H9 (cell line): ENCODE measurements around the gene RBM42. TPM values are rescaled to one million over a fixed set of nuclear protein-coding genes. Genes with fewer than 3 reads are reported as not detected.

Experiments
- DNase-seq: peaks from one replicate; pipeline ENCODE4 v3.0.0-alpha.2; 2017
- H2AFZ ChIP-seq: one replicate; pipeline ENCODE4 v1.6.1; 2013; ENCODE audit warnings: mild to moderate bottlenecking, low read length, control low read depth, moderate library complexity
- H2AK5ac ChIP-seq: 2 replicates; pipeline ENCODE4 v1.6.1; 2013; ENCODE audit warnings: low read length, control low read depth, mixed read lengths; ENCODE audit not compliant: insufficient read length
- H2BK120ac ChIP-seq: one replicate; pipeline ENCODE4 v1.6.1; 2013; ENCODE audit warnings: low read depth, mild to moderate bottlenecking, low read length, control low read depth, inconsistent platforms; ENCODE audit not compliant: poor library complexity, severe bottlenecking
- H2BK12ac ChIP-seq: 2 replicates; pipeline ENCODE4 v1.6.1; 2013; ENCODE audit warnings: low read length, control low read depth, mixed read lengths, low read depth; ENCODE audit not compliant: insufficient read length
- H2BK15ac ChIP-seq: 2 replicates; pipeline ENCODE4 v1.6.1; 2013; ENCODE audit warnings: low read depth, low read length, control low read depth
- H2BK20ac ChIP-seq: one replicate; pipeline ENCODE4 v1.6.1; 2013; ENCODE audit warnings: low read depth, mild to moderate bottlenecking, low read length, control low read depth, inconsistent platforms; ENCODE audit not compliant: poor library complexity, severe bottlenecking
- H2BK5ac ChIP-seq: 2 replicates; pipeline ENCODE4 v1.6.1; 2013; ENCODE audit warnings: low read length, control low read depth, mixed read lengths; ENCODE audit not compliant: insufficient read length
- H3K14ac ChIP-seq: 2 replicates; pipeline ENCODE4 v1.6.1; 2013; ENCODE audit warnings: low read length, control low read depth; ENCODE audit not compliant: insufficient read depth
- H3K18ac ChIP-seq: 2 replicates; pipeline ENCODE4 v1.6.1; 2013; ENCODE audit warnings: low read depth, mild to moderate bottlenecking, mixed read lengths, low read length, control low read depth; ENCODE audit not compliant: insufficient read length
- H3K23ac ChIP-seq: 2 replicates; pipeline ENCODE4 v1.6.1; 2013; ENCODE audit warnings: low read length, control low read depth, mixed read lengths, low read depth; ENCODE audit not compliant: insufficient read length
- H3K23me2 ChIP-seq: 2 replicates; pipeline ENCODE4 v1.6.1; 2013; ENCODE audit warnings: low read depth, mild to moderate bottlenecking, mixed read lengths, low read length, control low read depth; ENCODE audit not compliant: insufficient read length, poor library complexity, severe bottlenecking
- H3K27ac ChIP-seq: 2 replicates; pipeline ENCODE4 v1.5.1; 2013; ENCODE audit warnings: low read length, control low read depth, mixed read lengths, low read depth; ENCODE audit not compliant: insufficient read length
- H3K27me3 ChIP-seq: 2 replicates; pipeline ENCODE4 v1.6.1; 2013; ENCODE audit warnings: low read length, control low read depth, inconsistent platforms; ENCODE audit not compliant: insufficient read depth
- H3K4ac ChIP-seq: 2 replicates; pipeline ENCODE4 v1.6.1; 2013; ENCODE audit warnings: low read depth, mild to moderate bottlenecking, control low read depth, inconsistent platforms, low read length, moderate library complexity
- H3K4me1 ChIP-seq: 2 replicates; pipeline ENCODE4 v1.6.1; 2013; ENCODE audit warnings: low read length, control low read depth, inconsistent platforms; ENCODE audit not compliant: insufficient read depth
- H3K4me2 ChIP-seq: 2 replicates; pipeline ENCODE4 v1.6.1; 2013; ENCODE audit warnings: low read length, control low read depth, mixed read lengths; ENCODE audit not compliant: insufficient read length, insufficient read depth
- H3K56ac ChIP-seq: 2 replicates; pipeline ENCODE4 v1.6.1; 2013; ENCODE audit warnings: low read depth, mild to moderate bottlenecking, mixed read lengths, low read length, control low read depth; ENCODE audit not compliant: insufficient read length
- H3K79me1 ChIP-seq: 2 replicates; pipeline ENCODE4 v1.6.1; 2013; ENCODE audit warnings: low read depth, mild to moderate bottlenecking, moderate library complexity, low read length, control low read depth, inconsistent platforms; ENCODE audit not compliant: insufficient read depth, poor library complexity, severe bottlenecking
- H3K79me2 ChIP-seq: 2 replicates; pipeline ENCODE4 v1.6.1; 2013; ENCODE audit warnings: low read length, control low read depth, inconsistent platforms; ENCODE audit not compliant: insufficient read depth
- H3K9ac ChIP-seq: 2 replicates; pipeline ENCODE4 v1.6.1; 2013; ENCODE audit warnings: low read length, control low read depth, mixed read lengths; ENCODE audit not compliant: insufficient read length; ENCODE audit errors: extremely low read depth
- H3K9me3 ChIP-seq: one replicate; pipeline ENCODE4 v1.6.1; 2013; ENCODE audit warnings: low read depth, low read length, inconsistent platforms; ENCODE audit not compliant: control insufficient read depth
- H3T11ph ChIP-seq: one replicate; pipeline ENCODE4 v1.6.1; 2013; ENCODE audit warnings: mild to moderate bottlenecking, low read length, control low read depth, inconsistent platforms
- H4K20me1 ChIP-seq: one replicate; pipeline ENCODE4 v1.6.1; 2013; ENCODE audit not compliant: control insufficient read depth, insufficient read length, insufficient read depth
- H4K5ac ChIP-seq: 2 replicates; pipeline ENCODE4 v1.6.1; 2013; ENCODE audit warnings: low read depth, mild to moderate bottlenecking, mixed read lengths, low read length, control low read depth; ENCODE audit not compliant: insufficient read length
- H4K8ac ChIP-seq: replicated peaks from 2 replicates; pipeline ENCODE4 v1.6.1; 2013; ENCODE audit warnings: low read length, control low read depth, mixed read lengths, low read depth; ENCODE audit not compliant: insufficient read length
- H4K91ac ChIP-seq: 2 replicates; pipeline ENCODE4 v1.6.1; 2013; ENCODE audit warnings: low read depth, mild to moderate bottlenecking, moderate library complexity, mixed read lengths, low read length, control low read depth; ENCODE audit not compliant: insufficient read length
- H3K27ac Mint-ChIP-seq, 3 experiments: 2 replicates in 2 of 3; 3 replicates in 1 of 3; pipeline ENCODE4 v1.8.0; 2020 to 2021; ENCODE audit warnings: mixed read lengths in 3 of 3, mild to moderate bottlenecking in 1 of 3, moderate library complexity in 1 of 3
- H3K27me3 Mint-ChIP-seq: 2 replicates; pipeline ENCODE4 v1.8.0; 2021; ENCODE audit warnings: low read depth, mild to moderate bottlenecking, moderate library complexity, mixed read lengths
- H3K36me3 Mint-ChIP-seq, 3 experiments: 2 replicates in 2 of 3; 3 replicates in 1 of 3; pipeline ENCODE4 v1.8.0; 2020 to 2021; ENCODE audit warnings: low read depth in 3 of 3, mixed read lengths in 3 of 3; ENCODE audit not compliant: insufficient read depth in 1 of 3
- H3K4me1 Mint-ChIP-seq, 2 experiments: 2 replicates each; pipeline ENCODE4 v1.8.0; 2020; ENCODE audit warnings: mixed read lengths in 2 of 2
- H3K4me3 Mint-ChIP-seq, 2 experiments: 2 replicates in 1 of 2; 3 replicates in 1 of 2; pipeline ENCODE4 v1.8.0; 2020 to 2021; ENCODE audit warnings: mild to moderate bottlenecking in 2 of 2, mixed read lengths in 2 of 2, moderate library complexity in 1 of 2
- H3K9me3 Mint-ChIP-seq, 2 experiments: 2 replicates in 1 of 2; 3 replicates in 1 of 2; pipeline ENCODE4 v1.8.0; 2020; ENCODE audit warnings: mild to moderate bottlenecking in 2 of 2, mixed read lengths in 2 of 2, moderate library complexity in 1 of 2
- WGBS: extraction: QIAGEN DNeasy Blood & Tissue Kit; methylation state at CpG from one replicate; pipeline ENCODE4 v1.1.7; 2013; ENCODE audit warnings: missing lambda C conversion rate, low lambda C conversion rate, mixed read lengths; ENCODE audit not compliant: insufficient read length; ENCODE audit errors: extremely low coverage; 5-methylcytosine and 5-hydroxymethylcytosine counted together
- total RNA-seq: library from RNA; stranded (reverse); gene quantifications from 2 replicates; pipeline ENCODE4 v1.2.1, GENCODE V29; 2021
- TF ChIP-seq, protein P1 (sequence below): fragments of 200-600 bp; sonication (generic); conservative IDR thresholded peaks from 3 replicates; pipeline ENCODE4 v1.8.0; 2021; ENCODE audit warnings: antibody characterized with exemption, mild to moderate bottlenecking

RBM42 gene
- total RNA-seq, 1 experiment from 2014 or later: 83.3 TPM

DNA sequence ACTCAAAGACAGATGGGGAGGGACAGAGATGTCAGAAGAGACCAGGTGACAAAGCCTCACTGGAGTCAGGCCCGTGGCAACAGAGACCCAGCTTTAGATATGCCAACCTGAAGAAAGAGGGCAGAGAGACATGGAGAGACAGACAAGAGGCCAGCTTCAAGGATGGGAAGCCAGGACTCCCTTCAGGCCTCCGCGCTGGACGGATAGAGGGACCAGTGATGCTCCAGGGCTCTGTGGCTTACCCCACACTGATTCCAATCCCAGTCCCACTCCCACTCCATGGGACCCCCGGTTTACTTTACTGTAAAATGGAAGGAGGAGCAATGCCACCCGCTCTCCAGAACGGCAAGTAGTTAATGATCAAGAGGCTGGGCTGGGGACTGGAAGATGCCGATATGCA, 11.0 kb downstream of the RBM42 start:
- Mint-ChIP-seq H3K36me3 (peaks cover 12 to 32% (median 25%) of the 10 kb centered on the region in 3 experiments), H3K9me3 (no peaks in the 10 kb centered on the region; a peak in 1 of 5 replicates), H3K4me1 (peaks cover 26 to 32% of the 10 kb centered on the region in 2 experiments), H3K4me3 (no peak overlapping the region; a peak in 1 of 5 replicates), H3K27me3 (peaks cover 4% of the 10 kb centered on the region; the same call in 1 of the 2 replicates), H3K27ac (peak overlapping the region in 1 of 3 experiments; percentile 7; a peak in 2 of 7 replicates)
- H3K23me2 ChIP-seq: peaks cover 15% of the 10 kb centered on the region
- H3T11ph ChIP-seq: no peak overlapping the region
- no peak overlapping the region for H3K4me2 ChIP-seq
- H4K91ac ChIP-seq: no peak overlapping the region
- DNase-seq: no peak
- H3K27me3 ChIP-seq: no peaks in the 10 kb centered on the region
- WGBS: no CpG with 5 or more reads among the region's 8 CpGs
- no peak overlapping the region for H4K8ac ChIP-seq
- no peak overlapping the region for H3K27ac ChIP-seq
- no peak overlapping the region for H3K4ac ChIP-seq
- no peak overlapping the region for H2AK5ac ChIP-seq
- H3K18ac ChIP-seq: no peak overlapping the region
- no peak overlapping the region for H2BK120ac ChIP-seq
- no peak overlapping the region for H4K5ac ChIP-seq
- peaks cover 6% of the 10 kb centered on the region; the same call in 1 of the 2 replicates for H3K4me1 ChIP-seq
- no peaks in the 10 kb centered on the region for H3K79me2 ChIP-seq
- H3K79me1 ChIP-seq: no peaks in the 10 kb centered on the region
- no peak overlapping the region for H2BK20ac ChIP-seq
- no peak overlapping the region for H2AFZ ChIP-seq
- no peak overlapping the region for H3K9ac ChIP-seq
- H4K20me1 ChIP-seq: no peaks in the 10 kb centered on the region
- H3K56ac ChIP-seq: no peak overlapping the region
- no peak overlapping the region for H2BK5ac ChIP-seq
- H2BK15ac ChIP-seq: no peak overlapping the region
- no peak overlapping the region for H2BK12ac ChIP-seq
- no peak overlapping the region for H3K23ac ChIP-seq
- TF ChIP-seq, protein P1, sequence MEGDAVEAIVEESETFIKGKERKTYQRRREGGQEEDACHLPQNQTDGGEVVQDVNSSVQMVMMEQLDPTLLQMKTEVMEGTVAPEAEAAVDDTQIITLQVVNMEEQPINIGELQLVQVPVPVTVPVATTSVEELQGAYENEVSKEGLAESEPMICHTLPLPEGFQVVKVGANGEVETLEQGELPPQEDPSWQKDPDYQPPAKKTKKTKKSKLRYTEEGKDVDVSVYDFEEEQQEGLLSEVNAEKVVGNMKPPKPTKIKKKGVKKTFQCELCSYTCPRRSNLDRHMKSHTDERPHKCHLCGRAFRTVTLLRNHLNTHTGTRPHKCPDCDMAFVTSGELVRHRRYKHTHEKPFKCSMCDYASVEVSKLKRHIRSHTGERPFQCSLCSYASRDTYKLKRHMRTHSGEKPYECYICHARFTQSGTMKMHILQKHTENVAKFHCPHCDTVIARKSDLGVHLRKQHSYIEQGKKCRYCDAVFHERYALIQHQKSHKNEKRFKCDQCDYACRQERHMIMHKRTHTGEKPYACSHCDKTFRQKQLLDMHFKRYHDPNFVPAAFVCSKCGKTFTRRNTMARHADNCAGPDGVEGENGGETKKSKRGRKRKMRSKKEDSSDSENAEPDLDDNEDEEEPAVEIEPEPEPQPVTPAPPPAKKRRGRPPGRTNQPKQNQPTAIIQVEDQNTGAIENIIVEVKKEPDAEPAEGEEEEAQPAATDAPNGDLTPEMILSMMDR: no peak
- no peak overlapping the region for H3K14ac ChIP-seq
- no peaks in the 10 kb centered on the region for H3K9me3 ChIP-seq
